COLO668 (cell line): Measurements from ENCODE around the gene SH3BP2.

Experiments used
- DNase-seq: peaks from one replicate; lab custom pipeline; 2025; ENCODE audit not compliant: unreplicated experiment; lab: John Stamatoyannopoulos, UW

The SH3BP2 gene

GRCh38 chr4:2790583-2791517, 2.0 kb upstream of the SH3BP2 start:
- DNase-seq, result no peak

- DNase-seq, result no peak
Observed at GRCh38 chr4:2791518-2792395, 1.1 kb upstream of the SH3BP2 start.

- no peak for DNase-seq
Observed at GRCh38 chr4:2792396-2792710, 532 bp upstream of the SH3BP2 start.

GRCh38 chr4:2793586-2794485, 951 bp downstream of the SH3BP2 start:
- DNase-seq, result peak; percentile 20

GRCh38 chr4:2794486-2795299, 1.8 kb downstream of the SH3BP2 start:
- DNase-seq, result no peak

GRCh38 chr4:2795300-2795892, 2.5 kb downstream of the SH3BP2 start:
- no peak for DNase-seq

- DNase-seq, result peak; percentile 14
Observed at GRCh38 chr4:2795893-2796848, 3.3 kb downstream of the SH3BP2 start.

GRCh38 chr4:2796849-2797544, 4.1 kb downstream of the SH3BP2 start:
- DNase-seq, result no peak

GRCh38 chr4:2797545-2798305, 4.8 kb downstream of the SH3BP2 start:
- DNase-seq, result no peak

- DNase-seq, result peak; percentile 45
Observed at GRCh38 chr4:2798399-2799223, 5.7 kb downstream of the SH3BP2 start.

- DNase-seq, result no peak
Observed at GRCh38 chr4:2799224-2799911, 6.5 kb downstream of the SH3BP2 start.

GRCh38 chr4:2799971-2800690, 7.2 kb downstream of the SH3BP2 start:
- no peak for DNase-seq

GRCh38 chr4:2800691-2801596, 8.1 kb downstream of the SH3BP2 start:
- DNase-seq, result no peak
